Measurements from ENCODE around the gene KCNE3. TPM values are rescaled to one million over a fixed set of nuclear protein-coding genes. Genes with fewer than 3 reads are reported as not detected.

KCNE3 gene
- total RNA-seq, 3 donors from 2014 or later: 8.5 to 27.5 (median 23.4) TPM

DNA sequence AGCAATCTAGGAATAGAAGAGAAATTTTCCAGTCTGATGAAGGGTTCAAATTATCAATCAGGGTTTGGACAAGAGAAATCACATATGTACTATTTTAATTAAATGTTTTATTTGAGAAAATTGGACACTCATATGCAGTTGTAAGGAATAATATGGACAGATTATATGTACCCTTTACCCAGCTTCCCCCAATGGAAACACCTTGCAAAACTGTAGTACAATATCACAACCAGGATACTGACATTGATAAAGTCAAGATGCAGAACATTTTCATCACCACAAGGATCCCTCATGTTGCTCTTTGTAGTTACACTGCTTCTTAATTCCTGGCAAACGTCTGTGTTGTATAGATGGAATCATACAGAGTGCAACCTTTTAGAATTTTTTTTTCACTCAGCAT lies 27.6 kb upstream of the KCNE3 start:
- ATAC-seq (no peak), DNase-seq (no peak)
- TF ChIP-seq, protein P1, sequence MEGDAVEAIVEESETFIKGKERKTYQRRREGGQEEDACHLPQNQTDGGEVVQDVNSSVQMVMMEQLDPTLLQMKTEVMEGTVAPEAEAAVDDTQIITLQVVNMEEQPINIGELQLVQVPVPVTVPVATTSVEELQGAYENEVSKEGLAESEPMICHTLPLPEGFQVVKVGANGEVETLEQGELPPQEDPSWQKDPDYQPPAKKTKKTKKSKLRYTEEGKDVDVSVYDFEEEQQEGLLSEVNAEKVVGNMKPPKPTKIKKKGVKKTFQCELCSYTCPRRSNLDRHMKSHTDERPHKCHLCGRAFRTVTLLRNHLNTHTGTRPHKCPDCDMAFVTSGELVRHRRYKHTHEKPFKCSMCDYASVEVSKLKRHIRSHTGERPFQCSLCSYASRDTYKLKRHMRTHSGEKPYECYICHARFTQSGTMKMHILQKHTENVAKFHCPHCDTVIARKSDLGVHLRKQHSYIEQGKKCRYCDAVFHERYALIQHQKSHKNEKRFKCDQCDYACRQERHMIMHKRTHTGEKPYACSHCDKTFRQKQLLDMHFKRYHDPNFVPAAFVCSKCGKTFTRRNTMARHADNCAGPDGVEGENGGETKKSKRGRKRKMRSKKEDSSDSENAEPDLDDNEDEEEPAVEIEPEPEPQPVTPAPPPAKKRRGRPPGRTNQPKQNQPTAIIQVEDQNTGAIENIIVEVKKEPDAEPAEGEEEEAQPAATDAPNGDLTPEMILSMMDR (IDR thresholded peaks at IDR 0.05): no peak
- Histone ChIP-seq H3K9me3 (no peaks in the 10 kb centered on the region), H3K4me1 (ENCODE audit: low read depth) (no peaks in the 10 kb centered on the region), H3K4me3 (no peak overlapping the region), H3K36me3 (ENCODE audit: low read depth) (no peaks in the 10 kb centered on the region)
- intact Hi-C loops (cut with DNase I, micrococcal nuclease): no loop called here

DNA sequence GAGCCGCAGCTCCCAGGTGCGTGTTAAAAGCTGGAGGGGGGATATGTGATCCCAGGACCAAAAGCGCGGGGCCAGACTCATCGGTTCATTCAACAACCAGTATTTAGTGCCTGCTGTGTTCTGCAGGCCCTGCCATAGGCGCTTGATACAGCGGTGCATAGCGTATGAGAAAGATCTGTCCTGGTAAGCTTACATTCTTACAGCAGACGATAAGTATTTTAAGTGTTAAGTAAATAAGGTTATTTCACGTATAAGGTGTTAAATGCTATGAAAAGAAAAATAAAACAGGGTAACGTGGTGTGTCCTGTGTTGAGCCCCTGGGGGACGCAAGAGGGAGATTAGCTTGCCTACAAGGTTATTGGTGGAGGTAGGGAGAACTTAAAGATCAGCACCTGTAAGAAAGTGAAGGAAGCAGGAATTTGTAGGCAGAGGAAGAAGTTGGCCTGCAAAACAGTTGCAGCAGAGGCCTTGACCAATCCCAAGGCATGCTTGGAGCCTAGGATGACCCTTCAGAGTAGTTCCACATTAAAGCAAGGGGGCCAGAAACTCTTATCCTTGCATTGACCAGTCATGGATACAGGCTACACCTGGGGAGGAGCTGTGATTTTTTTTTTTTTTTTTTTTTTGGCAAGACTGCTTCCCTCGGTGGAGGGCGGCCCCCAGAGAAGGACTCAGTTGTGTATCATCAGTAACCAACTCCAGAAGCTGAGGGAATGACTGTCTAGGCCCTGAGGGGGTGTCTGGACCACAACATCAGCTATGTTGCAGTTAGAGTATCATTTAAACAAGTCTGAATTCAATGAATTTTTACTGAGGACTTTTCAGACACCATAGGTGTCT lies 26.7 kb upstream of the KCNE3 start:
- intact Hi-C loops (cut with DNase I, micrococcal nuclease): no loop called here
- DNase-seq (peak in 1 of 3 donors; percentile 28), ATAC-seq (no peak)
- Histone ChIP-seq H3K9me3 (no peaks in the 10 kb centered on the region), H3K36me3 (ENCODE audit: low read depth) (no peaks in the 10 kb centered on the region), H3K4me3 (peak overlapping the region; percentile 79), H3K4me1 (ENCODE audit: low read depth) (no peaks in the 10 kb centered on the region)
- TF ChIP-seq, protein P1 (IDR thresholded peaks at IDR 0.05): no peak

DNA sequence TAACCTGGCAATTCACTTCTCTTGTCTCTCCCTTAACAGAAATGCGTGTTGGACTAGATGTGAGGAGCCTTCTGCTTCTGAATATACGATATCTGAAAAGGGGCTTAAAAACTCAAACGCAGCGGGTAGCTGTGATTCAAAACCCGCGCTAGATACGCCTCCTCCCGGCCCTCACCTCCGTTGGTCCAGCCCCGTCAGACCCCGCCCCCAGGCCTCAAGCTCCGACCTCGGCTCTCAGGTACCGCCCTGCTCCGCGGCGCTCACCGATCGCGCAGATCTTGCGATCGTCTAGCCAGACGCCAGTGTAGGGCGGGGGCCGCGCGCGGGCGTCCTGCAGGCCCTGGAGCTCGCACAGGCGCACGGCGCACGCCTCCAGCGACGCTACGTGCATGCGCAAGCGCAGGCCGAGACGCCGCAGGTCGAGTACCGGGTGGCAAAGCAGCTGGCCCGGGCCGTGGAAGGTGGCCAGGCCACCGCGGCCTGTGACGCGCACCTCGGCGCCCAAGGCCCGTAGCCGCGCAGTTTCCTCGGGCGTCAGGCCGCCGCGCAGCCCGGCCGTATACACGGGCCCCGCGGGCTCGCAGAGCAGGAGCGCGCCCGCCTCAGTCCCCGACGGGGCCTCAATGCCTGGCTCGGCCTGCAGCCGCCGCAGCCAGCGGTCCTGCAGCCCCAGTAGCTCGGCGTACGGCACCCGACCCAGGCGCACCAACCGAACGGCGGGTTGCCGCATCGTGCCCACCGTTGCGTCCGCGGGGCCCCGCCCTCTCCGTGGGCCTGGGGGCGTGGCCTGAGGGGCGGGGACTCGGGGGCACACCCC lies 25.8 kb upstream of the KCNE3 start, which contains the start of gene LIPT2:
LIPT2 (minus strand) TSS at position 751 of the 817 bp plus-strand sequence; CDS start at position 730, 21 bp downstream.
- intact Hi-C loops (cut with DNase I, micrococcal nuclease): no loop called here
- TF ChIP-seq, protein P1 (IDR thresholded peaks at IDR 0.05): no peak
- ATAC-seq (peak; percentile 98), DNase-seq (peak; percentile 98 to 99 (median 99))
- Histone ChIP-seq H3K4me3 (peak within 1 kb of the TSS; percentile 79), H3K36me3 (ENCODE audit: low read depth) (no peaks in the 10 kb centered on the region), H3K9me3 (no peaks in the 10 kb centered on the region), H3K4me1 (ENCODE audit: low read depth) (no peaks in the 10 kb centered on the region)

DNA sequence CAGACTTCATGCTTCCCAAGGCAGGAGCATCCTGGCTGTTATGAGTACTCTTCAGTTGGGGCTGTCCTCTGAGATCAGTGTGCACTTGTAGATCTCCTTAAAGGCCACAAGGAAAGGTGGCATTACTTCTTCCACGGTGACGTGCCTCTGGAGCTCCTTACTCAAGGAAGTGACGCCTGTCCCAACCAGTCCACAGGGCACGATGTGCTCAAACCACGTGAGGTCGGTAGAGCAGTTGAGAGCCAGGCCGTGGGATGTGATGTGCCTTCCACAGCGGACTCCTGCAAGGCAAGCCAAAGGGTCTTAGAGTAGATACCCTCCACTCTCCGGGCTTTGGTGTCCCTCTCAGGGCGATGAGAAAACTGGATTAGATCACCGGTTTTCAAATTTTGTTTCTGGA lies 24.7 kb upstream of the KCNE3 start:
- ATAC-seq (no peak), DNase-seq (no peak)
- Histone ChIP-seq H3K36me3 (ENCODE audit: low read depth) (no peaks in the 10 kb centered on the region), H3K4me3 (no peak overlapping the region), H3K9me3 (no peaks in the 10 kb centered on the region), H3K4me1 (ENCODE audit: low read depth) (no peaks in the 10 kb centered on the region)
- TF ChIP-seq, protein P1 (IDR thresholded peaks at IDR 0.05): no peak
- intact Hi-C loops (cut with DNase I, micrococcal nuclease): no loop called here

DNA sequence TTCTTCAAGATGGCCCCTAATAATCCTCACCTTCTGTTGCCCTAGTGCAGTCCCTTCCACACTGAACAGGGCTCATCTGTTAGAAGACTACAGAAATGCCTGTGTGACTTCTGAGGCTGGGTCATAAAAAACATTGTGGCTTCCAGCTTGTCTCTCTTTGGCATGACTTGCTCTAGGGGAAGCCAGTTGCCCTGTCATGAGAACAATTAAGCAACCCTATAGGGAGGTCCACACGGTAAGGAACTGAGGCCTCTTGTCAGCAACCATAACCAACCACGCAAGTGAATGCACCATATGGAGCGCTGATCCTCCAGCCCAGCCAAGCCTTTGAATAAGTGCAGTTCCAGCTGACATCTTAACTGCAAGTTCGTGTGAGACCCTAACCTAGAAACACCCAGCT lies 23.6 kb upstream of the KCNE3 start:
- ATAC-seq (no peak), DNase-seq (no peak)
- intact Hi-C loops (cut with DNase I, micrococcal nuclease): no loop called here
- TF ChIP-seq, protein P1 (IDR thresholded peaks at IDR 0.05): no peak
- H3K4me1 ChIP-seq (ENCODE audit: low read depth): no peaks in the 10 kb centered on the region
- no peak overlapping the region for H3K4me3 ChIP-seq
- no peaks in the 10 kb centered on the region for H3K36me3 ChIP-seq (ENCODE audit: low read depth)
- no peaks in the 10 kb centered on the region for H3K9me3 ChIP-seq

Data from mucosa of descending colon (tissue), 3 donors.